Measurements from ENCODE around the gene PASK. TPM values are rescaled to one million over a fixed set of nuclear protein-coding genes. Genes with fewer than 3 reads are reported as not detected.

Gene PASK
- total and polyA plus RNA-seq, 4 donors, result 0.63 to 8.7 (median 3.3) TPM

DNA sequence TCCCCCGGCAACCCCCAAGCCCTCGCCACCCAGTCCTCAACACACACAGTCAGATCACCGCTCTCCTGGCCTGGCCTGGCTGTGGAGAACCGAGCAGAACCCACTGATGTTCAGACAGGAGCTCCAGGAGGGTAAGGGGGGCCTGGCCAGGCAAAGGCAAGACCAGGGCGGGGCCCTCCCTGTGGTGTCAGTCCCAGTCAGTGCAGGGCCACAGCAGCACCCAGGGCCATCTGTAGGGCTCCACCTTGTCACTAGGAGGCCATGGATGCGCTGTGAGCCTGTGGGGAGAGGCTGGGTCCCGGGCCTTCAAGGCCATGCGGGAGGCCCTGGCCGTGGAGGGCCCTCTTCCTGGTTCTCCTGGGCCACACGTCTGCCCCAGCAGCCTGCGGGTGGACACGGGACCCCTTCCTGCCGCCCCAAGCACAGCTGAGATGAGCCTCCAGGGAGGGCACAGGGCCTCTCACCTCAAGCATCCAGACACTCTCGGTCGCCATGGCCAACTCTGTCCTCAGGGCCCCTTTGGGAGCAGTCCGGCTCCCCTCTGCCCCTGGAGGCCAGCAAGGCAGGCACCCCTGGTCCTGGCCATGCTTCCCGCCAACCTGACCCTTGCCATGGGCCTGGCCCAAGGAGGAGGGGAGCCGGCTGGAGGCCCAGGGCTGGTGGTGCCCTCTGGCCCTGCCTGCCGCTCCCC, 41.2 kb upstream of the PASK start:
- no peaks in the 10 kb centered on the region for H3K9me3 ChIP-seq (ENCODE audit: control insufficient read depth, low read length)
- ATAC-seq (ENCODE audit: low FRiP score) (no peak), DNase-seq (peak in 1 of 2 donors; percentile 65)
- H3K4me1 ChIP-seq (ENCODE audit: control insufficient read depth in 1 of 2, insufficient read depth in 2 of 2, low read length in 2 of 2), result no peaks in the 10 kb centered on the region
- H3K4me3 ChIP-seq (ENCODE audit: low read length in 2 of 2), result no peak overlapping the region
- H3K27ac ChIP-seq (ENCODE audit: low read depth in 1 of 2, low read length in 2 of 2), result no peak overlapping the region
- no peaks in the 10 kb centered on the region for H3K27me3 ChIP-seq (ENCODE audit: control insufficient read depth in 1 of 2, insufficient read depth in 2 of 2, low read length in 1 of 2)
- intact Hi-C loops (cut with DNase I), result no loop called here
- 90 to 91% methylated on average over 18 to 19 of the region's 19 CpGs for WGBS, 2 donors
- H3K36me3 ChIP-seq (ENCODE audit: control insufficient read depth in 1 of 2, insufficient read depth in 2 of 2, low read length in 1 of 2), result no peaks in the 10 kb centered on the region

DNA sequence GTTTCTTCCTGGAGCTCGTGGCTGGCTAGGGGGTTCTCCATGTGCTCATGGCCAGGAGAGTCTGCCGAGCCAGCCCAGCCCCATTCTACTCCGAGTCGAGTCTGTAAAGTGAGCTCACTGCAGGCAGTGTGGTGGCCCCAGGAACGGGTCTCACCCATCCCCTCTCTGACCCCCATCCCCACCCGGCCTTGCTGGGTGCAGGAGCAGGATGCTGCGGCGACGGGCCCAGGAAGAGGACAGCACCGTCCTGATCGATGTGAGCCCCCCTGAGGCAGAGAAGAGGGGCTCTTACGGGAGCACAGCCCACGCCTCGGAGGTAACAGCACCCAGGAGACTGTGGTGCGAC, 40.6 kb upstream of the PASK start:
- 85 to 86% methylated on average over 15 of the region's 15 CpGs for WGBS, 2 donors
- Histone ChIP-seq H3K4me3 (ENCODE audit: low read length in 2 of 2) (no peak overlapping the region), H3K4me1 (ENCODE audit: control insufficient read depth in 1 of 2, insufficient read depth in 2 of 2, low read length in 2 of 2) (no peaks in the 10 kb centered on the region), H3K27ac (ENCODE audit: low read depth in 1 of 2, low read length in 2 of 2) (no peak overlapping the region), H3K27me3 (ENCODE audit: control insufficient read depth in 1 of 2, insufficient read depth in 2 of 2, low read length in 1 of 2) (no peaks in the 10 kb centered on the region), H3K36me3 (ENCODE audit: control insufficient read depth in 1 of 2, insufficient read depth in 2 of 2, low read length in 1 of 2) (no peaks in the 10 kb centered on the region), H3K9me3 (ENCODE audit: control insufficient read depth, low read length) (no peaks in the 10 kb centered on the region)
- ATAC-seq (ENCODE audit: low FRiP score), result no peak
- peak in 1 of 2 donors; percentile 65 for DNase-seq
- intact Hi-C loops (cut with DNase I), result no loop called here

DNA sequence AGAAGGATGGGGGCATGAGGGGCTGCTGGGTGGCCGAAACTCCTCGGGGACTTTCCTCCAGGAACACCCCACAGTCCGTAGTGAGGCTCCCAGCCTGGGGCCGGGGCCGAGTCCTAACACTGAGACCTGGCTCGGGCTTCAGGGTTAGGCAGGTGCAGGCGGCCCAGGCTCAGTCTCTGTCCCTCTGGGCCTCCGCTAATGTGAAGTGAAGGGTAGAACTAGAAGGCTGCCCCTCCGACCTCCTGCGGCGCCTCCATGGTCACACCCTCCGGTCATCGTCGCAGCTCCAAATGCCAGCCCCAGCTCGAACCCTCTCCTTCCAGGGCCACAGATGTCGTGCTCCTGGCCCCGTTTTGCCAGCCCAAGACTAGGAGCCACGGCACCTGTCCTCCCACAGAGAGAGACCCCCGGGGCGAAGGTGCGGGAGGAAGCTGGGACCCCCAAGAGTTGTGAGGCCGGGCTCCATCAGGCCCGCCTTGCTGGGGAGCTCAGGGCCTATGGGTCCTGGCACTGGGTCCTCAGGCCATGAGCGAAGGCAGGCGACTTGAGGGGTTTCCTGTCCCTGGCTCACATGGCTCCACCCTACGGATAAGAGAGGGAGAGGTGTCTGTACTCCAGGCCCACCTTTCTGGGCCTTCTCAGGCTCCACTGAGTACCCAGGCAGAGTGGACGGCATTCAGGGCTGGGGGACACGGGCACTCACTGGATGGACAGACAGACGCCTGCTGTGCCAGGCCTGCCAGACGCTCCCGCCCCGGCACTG, 40.0 kb upstream of the PASK start:
- H3K9me3 ChIP-seq (ENCODE audit: control insufficient read depth, low read length), result no peaks in the 10 kb centered on the region
- intact Hi-C loops (cut with DNase I), result no loop called here
- WGBS, 2 donors, result 90 to 92% methylated on average over 32 of the region's 32 CpGs
- no peak for ATAC-seq (ENCODE audit: low FRiP score)
- H3K27ac ChIP-seq (ENCODE audit: low read depth in 1 of 2, low read length in 2 of 2), result no peak overlapping the region
- no peak overlapping the region for H3K4me3 ChIP-seq (ENCODE audit: low read length in 2 of 2)
- H3K36me3 ChIP-seq (ENCODE audit: control insufficient read depth in 1 of 2, insufficient read depth in 2 of 2, low read length in 1 of 2), result no peaks in the 10 kb centered on the region
- H3K27me3 ChIP-seq (ENCODE audit: control insufficient read depth in 1 of 2, insufficient read depth in 2 of 2, low read length in 1 of 2), result no peaks in the 10 kb centered on the region
- H3K4me1 ChIP-seq (ENCODE audit: control insufficient read depth in 1 of 2, insufficient read depth in 2 of 2, low read length in 2 of 2), result no peaks in the 10 kb centered on the region
- DNase-seq, result peak in 1 of 2 donors; percentile 69

DNA sequence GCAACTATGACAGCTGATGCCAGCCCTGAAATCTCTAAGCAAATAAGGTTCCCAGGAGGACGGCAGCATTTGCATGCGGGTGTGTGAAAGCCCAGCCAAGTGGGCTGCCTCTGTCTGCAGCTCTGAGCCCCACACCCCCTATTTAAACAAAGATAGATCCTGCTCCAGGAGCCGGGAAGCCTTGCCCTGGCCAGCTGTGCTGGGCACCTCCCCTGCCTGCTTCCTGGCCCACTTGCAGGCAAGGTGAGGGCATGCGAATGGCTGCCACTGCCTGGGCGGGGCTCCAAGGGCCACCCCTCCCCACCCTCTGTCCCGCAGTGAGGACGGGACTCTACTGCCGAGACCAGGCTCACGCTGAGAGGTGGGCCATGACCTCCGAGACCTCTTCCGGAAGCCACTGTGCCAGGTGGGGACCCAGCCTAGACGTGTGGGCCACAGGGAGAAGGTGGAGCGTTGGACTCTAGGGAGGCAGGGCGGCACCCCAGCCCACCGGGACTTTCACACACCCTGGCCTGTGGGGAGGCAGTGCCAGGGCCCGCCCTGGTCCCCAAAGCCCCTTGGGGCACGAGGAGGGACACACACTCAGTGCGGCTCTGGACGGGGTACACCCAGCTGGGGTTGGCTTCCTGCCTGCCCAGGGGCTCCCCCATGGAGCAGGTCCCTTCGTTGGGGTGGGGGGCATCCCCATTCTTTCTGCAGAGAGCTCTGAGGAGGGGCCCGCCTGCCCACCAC, 39.3 kb upstream of the PASK start, which contains the start of gene ANO7:
Gene ANO7, plus strand, starts transcription at position 317 of the 732 bp plus-strand sequence. CDS start 1,387 bp downstream, outside the sequence.
- H3K27me3 ChIP-seq (ENCODE audit: control insufficient read depth in 1 of 2, insufficient read depth in 2 of 2, low read length in 1 of 2), result no peaks in the 10 kb centered on the region
- 50 to 58% methylated on average over 20 to 21 of the region's 21 CpGs for WGBS, 2 donors
- DNase-seq (no peak), ATAC-seq (ENCODE audit: low FRiP score) (no peak)
- no peak within 1 kb of the TSS for H3K27ac ChIP-seq (ENCODE audit: low read depth in 1 of 2, low read length in 2 of 2)
- no peak within 1 kb of the TSS for H3K4me3 ChIP-seq (ENCODE audit: low read length in 2 of 2)
- intact Hi-C loops (cut with DNase I), result no loop called here
- no peaks in the 10 kb centered on the region for H3K36me3 ChIP-seq (ENCODE audit: control insufficient read depth in 1 of 2, insufficient read depth in 2 of 2, low read length in 1 of 2)
- no peaks in the 10 kb centered on the region for H3K9me3 ChIP-seq (ENCODE audit: control insufficient read depth, low read length)
- H3K4me1 ChIP-seq (ENCODE audit: control insufficient read depth in 1 of 2, insufficient read depth in 2 of 2, low read length in 2 of 2), result no peaks in the 10 kb centered on the region

- no peaks in the 10 kb centered on the region for H3K4me1 ChIP-seq (ENCODE audit: control insufficient read depth in 1 of 2, insufficient read depth in 2 of 2, low read length in 2 of 2)
- no peaks in the 10 kb centered on the region for H3K9me3 ChIP-seq (ENCODE audit: control insufficient read depth, low read length)
- H3K27me3 ChIP-seq (ENCODE audit: control insufficient read depth in 1 of 2, insufficient read depth in 2 of 2, low read length in 1 of 2), result no peaks in the 10 kb centered on the region
- no peak for ATAC-seq (ENCODE audit: low FRiP score)
- intact Hi-C loops (cut with DNase I), result no loop called here
- peaks cover 0 to under 1% of the 10 kb centered on the region in 2 donors for H3K36me3 ChIP-seq (ENCODE audit: control insufficient read depth in 1 of 2, insufficient read depth in 2 of 2, low read length in 1 of 2)
- DNase-seq, result no peak
- H3K4me3 ChIP-seq (ENCODE audit: low read length in 2 of 2), result no peak overlapping the region
- H3K27ac ChIP-seq (ENCODE audit: low read depth in 1 of 2, low read length in 2 of 2), result no peak overlapping the region
- WGBS, 2 donors, result 41 to 52% methylated on average over 4 of the region's 4 CpGs
Measured at GRCh38 chr2:241187918-241188234, 38.6 kb upstream of the PASK start.

- H3K4me1 ChIP-seq (ENCODE audit: control insufficient read depth in 1 of 2, insufficient read depth in 2 of 2, low read length in 2 of 2), result no peaks in the 10 kb centered on the region
- no peak overlapping the region for H3K4me3 ChIP-seq (ENCODE audit: low read length in 2 of 2)
- WGBS, 2 donors, result 49 to 55% methylated on average over 14 of the region's 14 CpGs
- H3K27me3 ChIP-seq (ENCODE audit: control insufficient read depth in 1 of 2, insufficient read depth in 2 of 2, low read length in 1 of 2), result no peaks in the 10 kb centered on the region
- intact Hi-C loops (cut with DNase I), result no loop called here
- DNase-seq, result no peak
- peaks cover 0 to 2% of the 10 kb centered on the region in 2 donors for H3K36me3 ChIP-seq (ENCODE audit: control insufficient read depth in 1 of 2, insufficient read depth in 2 of 2, low read length in 1 of 2)
- H3K27ac ChIP-seq (ENCODE audit: low read depth in 1 of 2, low read length in 2 of 2), result no peak overlapping the region
- ATAC-seq (ENCODE audit: low FRiP score), result no peak
- H3K9me3 ChIP-seq (ENCODE audit: control insufficient read depth, low read length), result no peaks in the 10 kb centered on the region
Measured at GRCh38 chr2:241187101-241187917, 38.0 kb upstream of the PASK start.

DNA sequence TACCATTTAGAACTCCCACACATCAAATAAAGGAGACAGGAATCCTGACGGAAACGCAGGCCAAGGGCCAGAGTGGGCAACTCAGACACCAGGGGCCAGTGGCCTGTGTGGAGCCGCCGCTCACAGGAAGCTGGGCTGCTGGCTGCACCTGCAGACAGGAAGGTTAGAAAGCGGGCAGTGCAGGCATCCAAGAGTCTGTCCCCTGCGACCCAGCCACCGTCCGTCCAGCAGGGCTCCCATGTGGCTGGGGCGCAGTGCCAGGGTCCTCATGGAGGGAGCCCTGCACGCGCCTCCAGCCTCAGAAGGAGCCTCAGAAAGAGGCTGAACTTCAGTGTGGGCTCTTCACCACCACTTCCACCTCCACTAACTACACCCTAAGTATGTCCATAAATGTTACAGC, 36.7 kb upstream of the PASK start:
- ATAC-seq (ENCODE audit: low FRiP score), result no peak
- H3K9me3 ChIP-seq (ENCODE audit: control insufficient read depth, low read length), result no peaks in the 10 kb centered on the region
- intact Hi-C loops (cut with DNase I), result no loop called here
- H3K27ac ChIP-seq (ENCODE audit: low read depth in 1 of 2, low read length in 2 of 2), result no peak overlapping the region
- 62 to 70% methylated on average over 9 to 11 of the region's 11 CpGs for WGBS, 2 donors
- no peak for DNase-seq
- peaks cover 0 to 2% of the 10 kb centered on the region in 2 donors for H3K36me3 ChIP-seq (ENCODE audit: control insufficient read depth in 1 of 2, insufficient read depth in 2 of 2, low read length in 1 of 2)
- no peaks in the 10 kb centered on the region for H3K27me3 ChIP-seq (ENCODE audit: control insufficient read depth in 1 of 2, insufficient read depth in 2 of 2, low read length in 1 of 2)
- no peak overlapping the region for H3K4me3 ChIP-seq (ENCODE audit: low read length in 2 of 2)
- H3K4me1 ChIP-seq (ENCODE audit: control insufficient read depth in 1 of 2, insufficient read depth in 2 of 2, low read length in 2 of 2), result no peaks in the 10 kb centered on the region

- intact Hi-C loops (cut with DNase I), result no loop called here
- H3K9me3 ChIP-seq (ENCODE audit: control insufficient read depth, low read length), result no peaks in the 10 kb centered on the region
- H3K27ac ChIP-seq (ENCODE audit: low read depth in 1 of 2, low read length in 2 of 2), result no peak overlapping the region
- no peaks in the 10 kb centered on the region for H3K4me1 ChIP-seq (ENCODE audit: control insufficient read depth in 1 of 2, insufficient read depth in 2 of 2, low read length in 2 of 2)
- 73 to 77% methylated on average over 9 of the region's 9 CpGs for WGBS, 2 donors
- peaks cover 0 to 2% of the 10 kb centered on the region in 2 donors for H3K36me3 ChIP-seq (ENCODE audit: control insufficient read depth in 1 of 2, insufficient read depth in 2 of 2, low read length in 1 of 2)
- DNase-seq, result no peak
- H3K4me3 ChIP-seq (ENCODE audit: low read length in 2 of 2), result no peak overlapping the region
- no peaks in the 10 kb centered on the region for H3K27me3 ChIP-seq (ENCODE audit: control insufficient read depth in 1 of 2, insufficient read depth in 2 of 2, low read length in 1 of 2)
- ATAC-seq (ENCODE audit: low FRiP score), result no peak
Measured at GRCh38 chr2:241184901-241185300, 35.6 kb upstream of the PASK start.
